HG02571 (cell line): ENCODE results near the gene DNMT3A.

Experiments used
- ATAC-seq: cut with Tn5 transposase; IDR thresholded peaks from one replicate; pipeline ENCODE4 v1.9.1; 2021; ENCODE audit warnings: mild to moderate bottlenecking, moderate library complexity; ENCODE audit not compliant: unreplicated experiment

DNMT3A gene

GRCh38 chr2:25373269-25373981 lies 31.7 kb upstream of the DNMT3A start:
- ATAC-seq = no peak

GRCh38 chr2:25372405-25373268 lies 30.9 kb upstream of the DNMT3A start:
- ATAC-seq = no peak

- no peak for ATAC-seq
Measured at GRCh38 chr2:25371253-25372241, 29.8 kb upstream of the DNMT3A start.

GRCh38 chr2:25369876-25370275 lies 28.2 kb upstream of the DNMT3A start:
- no peak for ATAC-seq

DNA sequence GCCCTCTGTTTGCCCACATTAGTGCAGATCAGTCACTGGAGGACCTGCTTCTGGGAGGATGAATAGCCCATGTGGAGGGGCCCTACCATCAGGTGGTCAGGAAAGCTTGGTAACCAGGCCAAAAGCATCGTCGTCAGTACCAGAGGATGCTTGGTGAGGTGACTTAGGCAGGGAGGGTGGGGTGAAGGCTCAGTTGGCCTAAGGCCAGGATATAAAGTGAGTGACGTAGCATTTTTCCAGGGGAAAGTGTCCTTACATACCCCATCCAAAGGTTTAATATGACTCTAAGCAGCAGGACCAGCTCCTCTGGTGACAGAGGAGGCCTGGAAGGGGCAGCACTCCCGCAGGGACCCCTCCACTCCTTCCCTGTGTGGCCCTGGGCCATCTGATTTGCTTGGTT lies 27.7 kb upstream of the DNMT3A start:
- ATAC-seq = no peak

DNA sequence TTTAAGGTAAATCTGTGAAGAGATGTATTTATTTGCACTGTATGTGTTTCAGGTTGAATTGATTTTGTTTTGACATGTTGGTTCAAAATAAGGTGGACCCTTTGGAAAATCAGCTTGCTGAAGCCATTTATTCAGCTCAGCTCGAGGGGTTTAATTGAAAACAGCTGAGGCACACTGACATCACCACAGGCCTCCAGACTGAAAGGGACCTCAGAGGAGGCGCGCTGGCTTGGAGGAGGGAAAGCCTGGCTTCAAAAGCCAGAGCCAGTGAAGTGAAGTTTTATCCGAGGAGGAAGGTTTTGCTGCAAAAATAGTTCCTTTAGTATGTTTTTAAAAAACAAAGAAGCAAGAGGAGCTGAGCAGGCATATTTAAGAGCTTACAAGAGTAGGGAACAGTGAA lies 26.9 kb upstream of the DNMT3A start:
- ATAC-seq = no peak

GRCh38 chr2:25367296-25367695 lies 25.6 kb upstream of the DNMT3A start:
- ATAC-seq = no peak

DNA sequence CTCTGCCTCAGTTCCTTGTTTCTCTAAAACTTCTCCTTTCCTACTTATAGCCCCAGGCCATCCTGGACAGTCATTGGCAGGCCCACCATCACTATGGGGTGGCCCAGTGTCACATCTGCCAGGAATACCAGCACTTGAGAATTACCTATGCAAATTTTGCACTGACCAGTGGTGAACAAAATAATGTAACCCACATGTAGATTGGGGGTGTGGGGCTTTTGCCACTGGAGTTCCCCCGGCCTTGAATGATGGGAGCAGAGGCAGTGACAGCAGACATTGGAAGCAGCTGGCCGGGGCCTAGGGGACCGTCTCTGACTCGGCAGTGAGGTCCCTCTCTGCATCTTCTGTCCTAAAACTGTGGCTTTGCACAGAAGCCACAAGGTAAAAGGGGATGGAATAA lies 24.9 kb upstream of the DNMT3A start:
- no peak for ATAC-seq

- no peak for ATAC-seq
Measured at GRCh38 chr2:25365241-25365640, 23.5 kb upstream of the DNMT3A start.

DNA sequence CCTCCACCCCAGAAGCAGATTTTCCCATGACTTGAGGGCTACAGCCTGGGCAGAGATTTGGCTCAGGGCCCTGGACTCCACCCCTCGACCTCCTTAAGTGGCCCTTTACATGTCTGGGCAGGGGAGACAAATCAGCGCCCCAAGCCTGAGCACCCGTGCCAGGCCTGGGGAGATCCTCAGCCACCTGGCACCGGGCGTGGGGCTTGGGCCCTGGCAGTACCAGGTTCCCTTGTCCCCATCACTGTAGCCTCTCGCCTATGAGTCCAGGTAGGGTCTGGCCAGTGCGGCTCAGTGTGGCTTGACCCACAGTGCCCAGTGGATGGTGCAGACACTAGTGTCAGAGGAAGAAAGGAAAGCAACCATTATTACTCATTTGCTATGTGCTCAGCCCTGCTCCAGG lies 22.0 kb upstream of the DNMT3A start:
- no peak for ATAC-seq

- ATAC-seq = peak; percentile 52
Measured at GRCh38 chr2:25362434-25363145, 20.9 kb upstream of the DNMT3A start.

GRCh38 chr2:25362049-25362433 lies 20.3 kb upstream of the DNMT3A start:
- peak; percentile 91 for ATAC-seq

DNA sequence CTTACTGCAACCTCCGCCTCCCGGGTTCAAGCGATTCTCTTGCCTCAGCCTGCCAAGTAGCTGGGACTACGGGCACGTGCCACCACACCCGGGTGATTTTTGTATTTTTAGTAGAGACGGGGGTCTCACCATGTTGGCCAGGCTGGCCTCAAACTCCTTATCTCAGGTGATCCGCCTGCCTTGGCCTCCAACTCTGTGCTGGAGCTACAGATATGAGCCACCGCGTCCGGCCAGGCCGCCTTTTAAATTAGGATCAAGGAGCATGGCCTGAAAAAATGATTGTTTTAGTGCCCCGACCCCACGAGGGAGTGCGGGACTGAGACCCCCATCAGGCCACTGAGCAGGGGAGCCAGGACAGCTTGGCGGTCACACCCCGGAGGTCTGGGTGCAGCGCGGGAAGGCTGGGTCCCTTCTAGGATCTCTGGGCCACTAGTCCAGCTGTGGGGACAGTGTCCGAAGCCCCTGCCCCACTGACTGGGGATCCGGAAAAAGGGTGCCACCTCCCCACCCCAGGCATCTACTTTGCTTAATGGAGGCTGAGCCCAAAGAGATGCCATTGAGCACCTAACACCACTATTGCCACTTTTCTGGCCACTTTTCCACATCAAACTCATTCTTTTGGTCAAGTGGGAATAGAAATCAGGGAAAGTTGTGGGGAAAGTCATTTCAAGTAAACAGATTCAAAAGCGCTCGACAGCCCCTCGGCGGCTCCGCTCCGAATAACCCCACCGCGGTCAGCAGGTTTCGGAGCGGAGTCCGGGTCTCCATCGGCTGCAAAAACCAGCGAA lies 19.7 kb upstream of the DNMT3A start:
- no peak for ATAC-seq

GRCh38 chr2:25358836-25359235 lies 17.1 kb upstream of the DNMT3A start:
- no peak for ATAC-seq

GRCh38 chr2:25358249-25358815 lies 16.6 kb upstream of the DNMT3A start:
- no peak for ATAC-seq

GRCh38 chr2:25356088-25356487 lies 14.4 kb upstream of the DNMT3A start:
- ATAC-seq = no peak

DNA sequence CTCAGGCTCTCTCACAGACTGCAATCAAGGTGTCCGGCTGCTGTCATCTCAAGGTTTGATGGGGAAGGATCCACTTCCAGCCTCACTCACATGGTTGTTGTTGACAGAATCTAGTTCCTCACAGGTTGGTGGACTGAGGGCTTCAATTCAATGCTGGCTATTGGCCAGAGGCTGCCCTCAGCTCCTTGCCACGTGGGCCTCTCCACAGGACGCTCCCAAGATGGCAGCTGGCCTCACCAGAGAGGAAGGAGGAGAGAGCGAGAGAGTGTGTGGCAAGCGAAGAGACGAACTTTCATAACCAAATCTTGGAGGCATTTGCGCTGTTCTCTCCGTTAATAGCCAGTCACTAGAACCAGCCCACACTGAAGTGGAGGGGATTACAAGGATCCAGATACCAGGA lies 13.5 kb upstream of the DNMT3A start:
- no peak for ATAC-seq

DNA sequence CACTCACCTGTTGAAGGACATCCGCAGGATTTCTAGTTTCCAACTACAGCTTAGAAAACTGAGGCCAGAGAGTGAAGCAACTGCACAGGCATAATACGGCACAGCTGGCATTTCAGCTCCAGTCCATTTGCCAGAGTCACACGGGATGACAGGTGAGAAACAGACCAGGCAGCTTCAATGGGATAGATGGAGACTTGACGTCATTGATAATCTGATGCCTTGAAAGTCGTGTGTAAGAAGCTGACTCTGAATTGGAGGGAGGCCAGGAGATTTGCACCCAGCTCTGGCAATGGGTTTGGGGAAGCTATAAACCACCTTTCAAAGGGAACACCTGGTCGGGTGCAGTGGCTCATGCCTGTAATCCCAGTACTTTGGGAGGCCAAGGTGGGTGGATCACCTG lies 12.4 kb upstream of the DNMT3A start:
- no peak for ATAC-seq

GRCh38 chr2:25349397-25349796 lies 7.7 kb upstream of the DNMT3A start:
- no peak for ATAC-seq
